ENCODE results near the gene CCNL1. TPM values are rescaled to one million over a fixed set of nuclear protein-coding genes. Genes with fewer than 3 reads are reported as not detected.

The CCNL1 gene
- total and polyA plus RNA-seq, 2 donors (not counting 3 experiments of a cell fraction or from before 2014, with no cell fraction given): 119 to 137 TPM

DNA sequence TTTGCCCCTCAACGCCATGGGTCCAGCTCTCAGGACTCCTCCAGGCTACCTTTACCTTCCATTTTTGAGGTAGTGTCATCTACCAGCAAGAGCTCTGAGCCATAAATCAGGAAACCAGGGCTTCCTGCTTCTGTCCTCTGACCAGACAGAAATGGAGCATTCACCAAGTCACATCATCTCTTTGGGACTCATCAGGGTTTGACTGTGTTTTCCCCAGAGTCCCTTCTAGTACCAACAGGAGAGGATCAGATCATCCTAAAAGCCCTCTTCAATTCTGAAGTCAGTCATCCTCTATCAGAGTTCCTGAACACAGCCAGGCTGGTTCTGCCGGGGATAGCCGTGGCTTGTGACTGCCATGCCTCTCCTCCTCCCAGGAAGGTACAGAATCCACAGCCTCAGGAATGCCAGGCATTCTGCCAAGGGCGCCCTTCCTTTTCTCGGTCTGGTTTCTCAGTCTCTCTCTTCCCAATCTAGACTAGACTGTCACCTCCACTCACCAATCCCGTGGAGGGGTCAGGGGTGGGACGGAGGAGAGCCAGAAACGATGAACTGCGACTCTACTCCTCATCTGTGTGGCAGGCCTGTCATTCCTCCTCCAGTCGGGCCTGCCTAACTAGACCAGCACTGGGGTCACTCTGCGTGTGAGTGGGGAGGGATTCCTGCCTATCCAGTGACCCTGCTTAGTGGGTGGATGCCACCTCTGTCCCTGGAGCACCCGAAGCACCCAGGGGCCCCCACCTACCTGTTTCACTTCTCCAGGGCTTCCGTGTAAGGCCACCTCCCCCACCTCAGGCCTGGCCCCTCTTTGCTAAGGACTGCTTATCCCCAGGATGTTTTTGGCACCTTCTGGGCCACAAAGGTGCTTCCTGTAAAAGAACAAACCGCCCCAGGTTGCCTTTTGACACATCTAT is 30.9 kb downstream of the CCNL1 start:
- Histone ChIP-seq H3K9ac (replicated peaks; ENCODE audit: extremely low read depth, insufficient read depth, low read length) (no peak overlapping the region), H3K4me2 (ENCODE audit: insufficient read depth, low read length) (peak overlapping the region; percentile 19), H3K79me2 (ENCODE audit: control insufficient read depth, insufficient read depth, low read length) (no peaks in the 10 kb centered on the region), H3K9me1 (replicated peaks; ENCODE audit: control insufficient read depth, extremely low read depth, insufficient read depth, low read length) (no peaks in the 10 kb centered on the region), H3K27ac (ENCODE audit: insufficient read depth, low read depth, low read length) (peak overlapping the region; percentile 60), H2AFZ (ENCODE audit: low read depth, low read length) (peak overlapping the region; percentile 66), H3K4me3 (replicated peaks in 1 of 3; ENCODE audit: insufficient read depth in 1 of 3, low read depth in 1 of 3, low read length in 3 of 3) (no peak overlapping the region), H3K9me3 (replicated peaks; ENCODE audit: control insufficient read depth, insufficient read depth, low read length) (no peaks in the 10 kb centered on the region), H4K20me1 (replicated peaks; ENCODE audit: control insufficient read depth, extremely low read depth, insufficient read depth, low read length) (no peaks in the 10 kb centered on the region), H3K27me3 (ENCODE audit: control insufficient read depth in 2 of 2, insufficient read depth in 2 of 2, low read length in 2 of 2) (no peaks in the 10 kb centered on the region), H3K36me3 (ENCODE audit: control insufficient read depth in 2 of 2, extremely low read depth in 1 of 2, insufficient read depth in 2 of 2, low read length in 2 of 2) (no peaks in the 10 kb centered on the region), H3K4me1 (ENCODE audit: control insufficient read depth, extremely low read depth, insufficient read depth, low read length) (peaks cover 39% of the 10 kb centered on the region)
- intact Hi-C loops (cut with micrococcal nuclease): loop anchor here (2.0 kb wide), 1 partner anchor 302 kb away; the partner anchor contains the start of gene LEKR1
- ChIA-PET CTCF (interaction anchor here (0.9 to 5.2 kb wide), 8 partner anchors 7 to 977 kb away, joined by 3 to 26 read pairs (median 7); no protein-coding TSS in a partner anchor), POLR2A (interaction anchor here (1.0 kb wide), 1 partner anchor 41 kb away, joined by 4 read pairs; no protein-coding TSS in a partner anchor)
- dilution Hi-C loops (cut with MboI; ENCODE audit: extremely low pct_ligation_motif_present, low sequenced_read_pairs): loop anchor here (25.0 kb wide), 1 partner anchor 442 kb away; no protein-coding TSS in a partner anchor
- DNase-seq (ENCODE audit: low read depth, low spot score): peak; percentile 27
- TSS peak; percentile 49 for BruUV-seq (replicated peaks)
- FAIRE-seq: peak; percentile 59
- TF ChIP-seq JUN (IDR thresholded peaks at IDR 0.05; ENCODE audit: borderline replicate concordance, insufficient read depth, insufficient read length, low read depth) (no peak), FOS (IDR thresholded peaks at IDR 0.05; ENCODE audit: borderline replicate concordance, insufficient read depth, low read length) (no peak), POLR2AphosphoS5 (IDR thresholded peaks at IDR 0.05; ENCODE audit: insufficient read depth, low read depth, low read length) (no peak), GATA2 (IDR thresholded peaks at IDR 0.05; ENCODE audit: insufficient read depth, insufficient read length, low read depth, low read length) (no peak), MYC (IDR thresholded peaks at IDR 0.05; ENCODE audit: low read depth, low read length) (no peak), POLR2A (IDR thresholded peaks at IDR 0.05; ENCODE audit: low read depth, low read length) (no peak), EZH2 (IDR thresholded peaks at IDR 0.05; ENCODE audit: borderline replicate concordance, low read depth, low read length, severe bottlenecking) (no peak)
- TF ChIP-seq, protein P1, sequence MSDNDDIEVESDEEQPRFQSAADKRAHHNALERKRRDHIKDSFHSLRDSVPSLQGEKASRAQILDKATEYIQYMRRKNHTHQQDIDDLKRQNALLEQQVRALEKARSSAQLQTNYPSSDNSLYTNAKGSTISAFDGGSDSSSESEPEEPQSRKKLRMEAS (IDR thresholded peaks at IDR 0.05; ENCODE audit: insufficient read depth, insufficient read length): no peak
- TF ChIP-seq, protein P2, sequence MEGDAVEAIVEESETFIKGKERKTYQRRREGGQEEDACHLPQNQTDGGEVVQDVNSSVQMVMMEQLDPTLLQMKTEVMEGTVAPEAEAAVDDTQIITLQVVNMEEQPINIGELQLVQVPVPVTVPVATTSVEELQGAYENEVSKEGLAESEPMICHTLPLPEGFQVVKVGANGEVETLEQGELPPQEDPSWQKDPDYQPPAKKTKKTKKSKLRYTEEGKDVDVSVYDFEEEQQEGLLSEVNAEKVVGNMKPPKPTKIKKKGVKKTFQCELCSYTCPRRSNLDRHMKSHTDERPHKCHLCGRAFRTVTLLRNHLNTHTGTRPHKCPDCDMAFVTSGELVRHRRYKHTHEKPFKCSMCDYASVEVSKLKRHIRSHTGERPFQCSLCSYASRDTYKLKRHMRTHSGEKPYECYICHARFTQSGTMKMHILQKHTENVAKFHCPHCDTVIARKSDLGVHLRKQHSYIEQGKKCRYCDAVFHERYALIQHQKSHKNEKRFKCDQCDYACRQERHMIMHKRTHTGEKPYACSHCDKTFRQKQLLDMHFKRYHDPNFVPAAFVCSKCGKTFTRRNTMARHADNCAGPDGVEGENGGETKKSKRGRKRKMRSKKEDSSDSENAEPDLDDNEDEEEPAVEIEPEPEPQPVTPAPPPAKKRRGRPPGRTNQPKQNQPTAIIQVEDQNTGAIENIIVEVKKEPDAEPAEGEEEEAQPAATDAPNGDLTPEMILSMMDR (IDR thresholded peaks at IDR 0.05; ENCODE audit: extremely low read depth in 1 of 2, insufficient read depth in 1 of 2, low read depth in 1 of 2, low read length in 2 of 2): no peak

All from endothelial cell of umbilical vein (primary cell).